Activated CD4-positive, alpha-beta T cell treated with anti-CD3 and anti-CD28 coated beads for 4 hours (primary cell): ENCODE measurements around the gene LUZP1.

ENCODE experiments used
- DNase-seq, 2 donors: peaks; one replicate each; pipeline ENCODE4 v3.0.0-alpha.2; 2020

The LUZP1 gene

GRCh38 chr1:23080885-23081284 is 87.8 kb downstream of the LUZP1 start:
- DNase-seq = no peak

- DNase-seq = no peak
These were observed 89.6 kb downstream of the LUZP1 start for GRCh38 chr1:23079025-23079424.

DNA sequence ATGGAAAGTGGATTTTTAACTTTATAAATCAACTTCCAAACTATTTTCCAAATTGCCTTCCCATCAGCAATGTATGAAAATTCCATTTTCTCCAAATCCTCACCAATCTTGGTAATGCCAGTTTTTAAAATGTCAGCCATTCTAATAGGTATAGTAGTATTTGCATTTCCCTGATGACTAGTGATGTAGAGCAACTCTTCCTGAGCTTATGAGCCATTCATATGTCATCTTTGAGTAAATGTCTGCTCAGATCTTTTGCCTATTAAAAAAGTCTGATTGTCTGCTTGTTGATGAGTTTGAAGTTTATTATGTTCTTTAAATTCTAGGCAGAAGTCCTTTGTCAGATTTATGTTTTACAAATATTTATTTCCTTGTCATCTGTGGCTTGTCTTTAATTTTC is 94.6 kb downstream of the LUZP1 start:
- no peak for DNase-seq

DNA sequence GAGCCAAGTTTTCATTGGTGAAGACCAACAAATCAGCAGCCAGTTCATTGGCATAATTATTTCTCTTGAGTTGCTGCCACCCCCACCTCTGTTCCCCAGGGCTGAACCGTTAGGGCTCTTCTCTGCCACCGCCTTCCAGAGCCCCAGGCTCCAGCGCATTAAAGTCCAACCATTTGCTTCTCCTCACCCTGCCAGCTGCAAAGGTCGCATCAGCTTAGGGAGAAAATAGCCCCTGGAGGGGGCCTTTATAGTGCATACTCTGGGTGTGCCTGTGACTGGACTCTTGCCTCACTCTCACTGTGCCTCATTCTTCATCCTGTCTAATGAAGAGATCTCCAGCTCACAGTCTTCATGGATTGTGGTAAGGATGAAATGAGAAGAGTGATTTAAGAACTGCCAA is 99.0 kb downstream of the LUZP1 start:
- no peak for DNase-seq

DNA sequence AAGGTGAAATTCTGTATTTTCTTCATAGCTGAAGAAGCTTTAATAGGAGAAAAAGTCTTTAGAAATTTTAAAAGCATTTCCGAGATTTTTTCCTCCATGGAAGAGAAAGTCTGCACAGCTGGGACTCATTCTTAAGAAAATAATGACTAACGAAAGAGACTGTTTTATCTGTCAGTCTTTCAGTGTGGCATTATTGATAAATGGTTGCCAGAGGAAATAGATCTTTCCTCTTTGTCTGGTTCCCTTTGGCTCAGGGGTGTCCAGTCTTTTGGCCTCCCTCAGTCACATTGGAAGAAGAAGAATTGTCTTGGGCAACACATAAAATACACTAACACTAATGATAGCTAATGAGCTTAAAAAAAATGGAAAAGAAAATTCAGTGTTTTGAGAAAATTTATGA is 99.5 kb downstream of the LUZP1 start:
- DNase-seq = no peak

- DNase-seq = no peak
These were observed 102.6 kb downstream of the LUZP1 start for GRCh38 chr1:23066075-23066474.

- no peak for DNase-seq
These were observed 103.3 kb downstream of the LUZP1 start for GRCh38 chr1:23065385-23065784.

DNA sequence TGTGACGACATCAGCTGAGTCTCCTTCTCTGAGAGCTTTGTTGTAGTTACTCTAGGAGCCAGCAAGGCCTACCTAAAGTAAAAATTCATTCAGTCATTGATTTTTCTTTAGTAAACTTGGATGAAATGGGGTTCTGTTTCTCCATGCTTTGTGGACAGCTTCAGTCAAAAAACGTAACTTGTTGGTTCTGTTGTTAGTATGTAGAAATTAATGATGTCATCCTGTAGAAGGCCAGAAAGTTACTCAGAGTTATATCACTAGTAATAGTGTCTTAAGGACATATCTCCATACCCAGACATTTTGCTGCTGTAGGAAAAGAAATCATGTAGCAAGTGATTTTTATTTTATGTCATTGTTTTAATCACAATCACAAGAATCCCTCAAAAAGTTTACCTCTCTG is 106.4 kb downstream of the LUZP1 start:
- no peak for DNase-seq

DNA sequence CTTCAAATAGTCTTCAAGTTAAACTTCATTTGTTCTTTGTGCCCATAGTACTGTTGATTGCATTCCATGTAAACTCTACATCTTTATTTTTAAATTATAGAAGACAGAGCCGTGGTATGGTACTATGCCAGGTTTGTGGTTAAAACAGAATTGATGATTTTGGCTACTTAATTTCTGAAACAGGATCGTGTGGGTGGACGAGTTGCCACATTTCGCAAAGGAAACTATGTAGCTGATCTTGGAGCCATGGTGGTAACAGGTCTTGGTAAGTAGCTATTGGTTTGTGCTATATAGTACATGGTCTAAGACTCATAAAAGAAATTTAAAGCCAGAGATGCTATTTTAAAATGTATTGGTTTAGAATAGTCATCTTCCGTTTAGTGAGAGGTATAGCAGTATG is 111.4 kb downstream of the LUZP1 start:
- DNase-seq = no peak

DNA sequence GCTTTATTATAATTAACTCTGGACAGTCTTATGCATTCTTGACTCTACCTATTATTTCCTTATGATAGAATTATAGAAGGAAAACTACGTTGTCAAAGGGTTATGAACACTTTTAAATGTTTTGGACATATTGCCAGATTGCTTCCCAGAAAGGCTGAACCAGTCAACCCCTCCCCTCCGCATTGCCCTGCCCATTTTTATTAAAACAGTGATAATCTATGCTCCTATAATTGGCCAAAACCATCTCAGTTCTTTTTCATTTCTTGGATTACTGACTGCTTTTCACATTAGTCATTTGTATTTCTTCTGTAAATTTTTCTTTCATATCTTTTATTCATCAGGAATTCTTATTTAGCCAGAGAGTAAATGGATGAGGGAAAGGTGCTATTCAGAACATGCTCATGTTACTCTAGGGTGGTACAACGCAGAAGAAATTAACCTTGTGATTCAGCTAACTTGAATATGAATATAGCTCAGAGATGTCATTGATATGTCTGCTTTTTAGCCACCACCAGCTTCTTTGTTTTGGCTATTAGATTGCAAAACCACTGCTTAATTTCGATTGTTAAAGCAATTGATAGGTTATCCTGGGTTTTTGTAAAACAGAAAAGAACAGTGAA is 117.3 kb downstream of the LUZP1 start:
- DNase-seq = no peak

GRCh38 chr1:23050201-23050600 is 118.5 kb downstream of the LUZP1 start:
- no peak for DNase-seq

GRCh38 chr1:23044035-23044434 is 124.6 kb downstream of the LUZP1 start:
- no peak for DNase-seq

- no peak for DNase-seq
These were observed 128.1 kb downstream of the LUZP1 start for GRCh38 chr1:23040509-23040908.

DNA sequence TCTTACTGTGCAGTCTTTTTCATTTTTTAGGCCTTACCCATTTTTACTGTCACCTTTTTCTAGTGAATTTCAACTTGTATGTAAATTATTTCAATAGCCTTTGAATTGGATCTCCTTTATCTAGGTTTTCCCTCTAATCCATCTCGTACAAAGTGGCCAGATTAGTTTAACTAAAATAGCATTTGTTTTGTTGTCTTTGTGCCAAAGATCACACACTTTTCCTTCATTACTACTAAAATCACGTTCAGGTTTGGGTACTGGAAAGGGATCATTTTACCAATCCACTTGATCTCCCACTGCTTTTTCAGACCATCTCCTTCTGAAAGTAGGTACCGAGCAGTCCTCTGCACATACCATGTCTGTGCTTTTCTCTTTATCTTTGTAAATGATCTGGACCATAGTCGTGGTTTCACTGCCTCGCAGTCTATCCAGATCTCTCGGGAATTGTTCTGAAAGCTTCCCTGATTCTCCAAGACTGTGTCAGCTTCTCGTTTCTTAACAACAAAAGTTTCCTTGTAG is 129.3 kb downstream of the LUZP1 start:
- no peak for DNase-seq

DNA sequence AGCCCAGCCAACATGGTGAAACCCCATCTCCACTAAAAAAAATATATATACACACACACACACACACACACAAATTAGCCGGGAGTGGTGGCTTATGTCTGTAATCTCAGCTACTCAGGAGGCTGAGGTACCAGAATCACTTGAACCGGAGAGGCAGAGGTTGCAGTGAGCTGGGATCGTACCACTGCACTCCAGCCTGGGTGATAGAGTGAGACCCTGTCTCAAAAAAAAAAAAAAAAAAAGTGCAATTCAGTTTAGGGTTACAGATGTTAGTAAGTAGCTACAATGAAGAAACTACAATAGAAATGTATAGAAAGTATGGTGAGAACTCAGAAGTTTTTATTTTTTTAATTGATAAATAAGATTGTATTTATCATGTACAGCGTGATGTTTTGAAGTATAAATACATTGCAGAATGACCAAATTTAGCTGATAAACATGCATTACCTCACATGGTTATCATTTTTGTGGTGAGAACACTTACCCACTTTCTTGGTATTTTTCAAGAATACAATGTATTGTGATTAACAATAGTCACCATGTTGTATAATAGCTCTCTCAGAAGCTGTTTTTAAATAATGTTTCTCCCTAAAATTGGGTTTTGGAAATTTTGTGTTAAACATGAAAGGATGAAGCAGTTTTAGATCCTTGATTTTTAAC is 131.4 kb downstream of the LUZP1 start:
- DNase-seq = no peak

DNA sequence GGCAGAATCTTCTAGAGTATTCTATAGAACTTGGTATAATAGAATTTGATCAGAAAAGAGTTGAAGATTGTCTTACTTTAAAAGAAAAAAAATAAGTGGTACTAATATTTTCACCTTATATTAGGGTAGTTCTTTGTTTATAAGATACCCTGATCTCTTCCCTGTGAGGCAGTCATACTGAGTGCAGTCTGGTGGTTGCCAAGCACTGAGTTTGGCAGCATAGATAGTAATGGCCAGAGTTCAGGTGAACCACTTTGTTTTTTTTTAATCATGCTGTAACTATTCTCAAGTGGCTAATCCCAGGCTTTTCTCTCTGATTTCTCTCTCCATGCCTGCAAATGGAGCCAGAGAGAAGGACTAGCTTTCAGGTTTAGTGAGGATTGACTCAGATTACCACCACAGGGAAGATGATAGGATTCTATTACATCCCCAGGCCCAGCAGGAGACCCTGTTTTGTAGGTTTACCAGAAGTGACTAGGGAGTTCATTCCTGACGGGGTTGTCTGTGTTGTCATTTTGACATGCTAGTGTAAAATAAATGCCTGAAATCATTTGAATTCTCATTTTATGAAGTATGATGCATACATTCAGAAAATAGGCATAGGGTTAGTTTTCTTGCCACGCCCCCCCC is 132.7 kb downstream of the LUZP1 start:
- no peak for DNase-seq
